ENCODE results near the gene NANOS3.

- TF ChIP-seq EZH2phosphoT487 (IDR thresholded peaks at IDR 0.05; ENCODE audit: borderline replicate concordance, low read depth, low read length), result no peak
- no peak for TF ChIP-seq CTCF (conservative IDR thresholded peaks at IDR 0.05; ENCODE audit: low read length)
These were observed 28.9 kb downstream of the NANOS3 start, which contains the start of the genes BRME1 and CC2D1A for GRCh38 chr19:13905634-13906520.
